Left ventricle myocardium inferior (tissue), 1 donor: ENCODE data around the gene CST5. TPM values are rescaled to one million over a fixed set of nuclear protein-coding genes. Genes with fewer than 3 reads are reported as not detected.

Source experiments
- DNase-seq: peaks from one replicate; pipeline ENCODE4 v3.0.0-alpha.2; 2020
- H3K27ac ChIP-seq: fragments of 200-600 bp; replicated peaks from 2 replicates; pipeline ENCODE4 v1.8.0; 2021
- H3K27me3 ChIP-seq: fragments of 200-600 bp; 2 replicates; pipeline ENCODE4 v1.8.0; 2021; ENCODE audit warnings: low read depth
- H3K36me3 ChIP-seq: fragments of 200-600 bp; 2 replicates; pipeline ENCODE4 v1.8.0; 2021
- H3K4me1 ChIP-seq: fragments of 200-600 bp; 2 replicates; pipeline ENCODE4 v1.8.0; 2021
- H3K4me3 ChIP-seq: fragments of 200-600 bp; 2 replicates; pipeline ENCODE4 v1.8.0; 2021; ENCODE audit warnings: mild to moderate bottlenecking, moderate library complexity
- H3K9me3 ChIP-seq: fragments of 200-600 bp; replicated peaks from 2 replicates; pipeline ENCODE4 v1.8.0; 2021
- CTCF ChIP-seq: fragments of 200-600 bp; IDR thresholded peaks from 2 replicates; pipeline ENCODE4 v1.8.0; 2021; ENCODE audit warnings: antibody characterized with exemption, mild to moderate bottlenecking, borderline replicate concordance
- intact Hi-C: fragments of 100-400 bp; cut with micrococcal nuclease; formaldehyde crosslinking; loops from one replicate; pipeline ENCODE4 v1.11.0; 2022
- long read RNA-seq: library from polyadenylated mRNA; unstranded; transcript quantifications from one replicate; pipeline ENCODE4 v2.0.0, GENCODE V29; 2021
- total RNA-seq: library from RNA; stranded (reverse); fragmentation: NEBNext Ultra II Directional; extraction: Animal tissue kit (Norgen Biotek cat#: 25700); gene quantifications from one replicate; pipeline ENCODE4 v1.2.1, GENCODE V29; 2021
- donor health status: DM: no; HTN: yes; CAD: no; lungs with severe emphysema.

Gene CST5
- not detected for total RNA-seq
- long read RNA-seq, result 0 reads

- no peaks in the 10 kb centered on the region for H3K4me1 ChIP-seq
- no peak within 1 kb of the TSS for H3K27ac ChIP-seq
- H3K4me3 ChIP-seq, result no peak within 1 kb of the TSS
- H3K36me3 ChIP-seq, result no peaks in the 10 kb centered on the region
- intact Hi-C loops, result no loop called here
- H3K9me3 ChIP-seq, result no peaks in the 10 kb centered on the region
- DNase-seq, result no peak
- no peak for TF ChIP-seq CTCF
- H3K27me3 ChIP-seq, result peaks cover 57% of the 10 kb centered on the region
Measured at GRCh38 chr20:23879328-23879798, at the start of gene CST5. Gene CST5, minus strand, starts transcription at chr20:23879748. Its CDS starts 72 bp downstream, at chr20:23879676.

GRCh38 chr20:23928788-23929187 is 49.2 kb upstream of the CST5 start:
- H3K9me3 ChIP-seq, result no peaks in the 10 kb centered on the region
- H3K4me3 ChIP-seq, result no peak overlapping the region
- peaks cover 36% of the 10 kb centered on the region for H3K27me3 ChIP-seq
- TF ChIP-seq CTCF, result no peak
- no peak overlapping the region for H3K27ac ChIP-seq
- no peaks in the 10 kb centered on the region for H3K4me1 ChIP-seq
- H3K36me3 ChIP-seq, result no peaks in the 10 kb centered on the region
- intact Hi-C loops, result no loop called here
- no peak for DNase-seq

- H3K9me3 ChIP-seq, result no peaks in the 10 kb centered on the region
- H3K27me3 ChIP-seq, result peaks cover 31% of the 10 kb centered on the region
- H3K36me3 ChIP-seq, result no peaks in the 10 kb centered on the region
- no peak for DNase-seq
- TF ChIP-seq CTCF, result no peak
- no peaks in the 10 kb centered on the region for H3K4me1 ChIP-seq
- intact Hi-C loops, result no loop called here
- H3K27ac ChIP-seq, result no peak overlapping the region
- H3K4me3 ChIP-seq, result no peak overlapping the region
Measured at GRCh38 chr20:23928353-23928752, 48.8 kb upstream of the CST5 start.

GRCh38 chr20:23926944-23927872 is 47.7 kb upstream of the CST5 start:
- DNase-seq, result no peak
- H3K4me3 ChIP-seq, result no peak overlapping the region
- H3K4me1 ChIP-seq, result no peaks in the 10 kb centered on the region
- H3K9me3 ChIP-seq, result no peaks in the 10 kb centered on the region
- intact Hi-C loops, result no loop called here
- no peak overlapping the region for H3K27ac ChIP-seq
- H3K27me3 ChIP-seq, result peaks cover 31% of the 10 kb centered on the region
- no peak for TF ChIP-seq CTCF
- no peaks in the 10 kb centered on the region for H3K36me3 ChIP-seq

- no peaks in the 10 kb centered on the region for H3K4me1 ChIP-seq
- intact Hi-C loops, result no loop called here
- no peak for DNase-seq
- H3K9me3 ChIP-seq, result no peaks in the 10 kb centered on the region
- no peak overlapping the region for H3K4me3 ChIP-seq
- TF ChIP-seq CTCF, result no peak
- H3K27ac ChIP-seq, result no peak overlapping the region
- H3K36me3 ChIP-seq, result no peaks in the 10 kb centered on the region
- H3K27me3 ChIP-seq, result peaks cover 31% of the 10 kb centered on the region
Measured at GRCh38 chr20:23926526-23926880, 47.0 kb upstream of the CST5 start.
